Fibroblast of skin of back (primary cell): ENCODE measurements around the gene GALNT1.

Experiments used
- DNase-seq: peaks from one replicate; pipeline ENCODE4 v3.0.0-alpha.2; 2013

Gene GALNT1

GRCh38 chr18:35682281-35682867 is 100.8 kb downstream of the GALNT1 start:
- DNase-seq: peak; percentile 76

- peak; percentile 60 for DNase-seq
These were observed 101.5 kb downstream of the GALNT1 start for GRCh38 chr18:35683021-35683420.

- DNase-seq: no peak
These were observed 107.2 kb downstream of the GALNT1 start for GRCh38 chr18:35688757-35689156.

- no peak for DNase-seq
These were observed 108.2 kb downstream of the GALNT1 start for GRCh38 chr18:35689728-35690127.

GRCh38 chr18:35691625-35692024 is 110.1 kb downstream of the GALNT1 start:
- no peak for DNase-seq

GRCh38 chr18:35692866-35693265 is 111.3 kb downstream of the GALNT1 start:
- DNase-seq: no peak

- DNase-seq: no peak
These were observed 112.3 kb downstream of the GALNT1 start for GRCh38 chr18:35693829-35694228.

GRCh38 chr18:35694808-35695207 is 113.3 kb downstream of the GALNT1 start:
- no peak for DNase-seq

- no peak for DNase-seq
These were observed 113.8 kb downstream of the GALNT1 start for GRCh38 chr18:35695384-35695783.

GRCh38 chr18:35695803-35696202 is 114.3 kb downstream of the GALNT1 start:
- no peak for DNase-seq

- no peak for DNase-seq
These were observed 114.8 kb downstream of the GALNT1 start for GRCh38 chr18:35696307-35696706.

- no peak for DNase-seq
These were observed 116.3 kb downstream of the GALNT1 start for GRCh38 chr18:35697869-35698268.

GRCh38 chr18:35703043-35703688 is 121.6 kb downstream of the GALNT1 start:
- DNase-seq: peak; percentile 19

GRCh38 chr18:35705988-35706387 is 124.4 kb downstream of the GALNT1 start:
- no peak for DNase-seq

- DNase-seq: no peak
These were observed 125.7 kb downstream of the GALNT1 start for GRCh38 chr18:35707247-35707646.

- no peak for DNase-seq
These were observed 126.1 kb downstream of the GALNT1 start for GRCh38 chr18:35707674-35708073.

GRCh38 chr18:35710581-35710980 is 129.0 kb downstream of the GALNT1 start:
- DNase-seq: no peak

GRCh38 chr18:35711227-35711626 is 129.7 kb downstream of the GALNT1 start:
- DNase-seq: no peak

GRCh38 chr18:35713545-35713944 is 132.0 kb downstream of the GALNT1 start:
- peak; percentile 86 for DNase-seq

- DNase-seq: no peak
These were observed 133.0 kb downstream of the GALNT1 start for GRCh38 chr18:35714539-35714938.

- DNase-seq: no peak
These were observed 133.6 kb downstream of the GALNT1 start for GRCh38 chr18:35715139-35715538.

- no peak for DNase-seq
These were observed 134.8 kb downstream of the GALNT1 start for GRCh38 chr18:35716169-35716831.

GRCh38 chr18:35717182-35717581 is 135.6 kb downstream of the GALNT1 start:
- no peak for DNase-seq

- no peak for DNase-seq
These were observed 140.0 kb downstream of the GALNT1 start for GRCh38 chr18:35721431-35722081.
